ENCODE measurements around the gene LMF1.
A peak's percentile ranks its signal among the peaks of the same experiment; 100 is the strongest.

Gene LMF1

DNA sequence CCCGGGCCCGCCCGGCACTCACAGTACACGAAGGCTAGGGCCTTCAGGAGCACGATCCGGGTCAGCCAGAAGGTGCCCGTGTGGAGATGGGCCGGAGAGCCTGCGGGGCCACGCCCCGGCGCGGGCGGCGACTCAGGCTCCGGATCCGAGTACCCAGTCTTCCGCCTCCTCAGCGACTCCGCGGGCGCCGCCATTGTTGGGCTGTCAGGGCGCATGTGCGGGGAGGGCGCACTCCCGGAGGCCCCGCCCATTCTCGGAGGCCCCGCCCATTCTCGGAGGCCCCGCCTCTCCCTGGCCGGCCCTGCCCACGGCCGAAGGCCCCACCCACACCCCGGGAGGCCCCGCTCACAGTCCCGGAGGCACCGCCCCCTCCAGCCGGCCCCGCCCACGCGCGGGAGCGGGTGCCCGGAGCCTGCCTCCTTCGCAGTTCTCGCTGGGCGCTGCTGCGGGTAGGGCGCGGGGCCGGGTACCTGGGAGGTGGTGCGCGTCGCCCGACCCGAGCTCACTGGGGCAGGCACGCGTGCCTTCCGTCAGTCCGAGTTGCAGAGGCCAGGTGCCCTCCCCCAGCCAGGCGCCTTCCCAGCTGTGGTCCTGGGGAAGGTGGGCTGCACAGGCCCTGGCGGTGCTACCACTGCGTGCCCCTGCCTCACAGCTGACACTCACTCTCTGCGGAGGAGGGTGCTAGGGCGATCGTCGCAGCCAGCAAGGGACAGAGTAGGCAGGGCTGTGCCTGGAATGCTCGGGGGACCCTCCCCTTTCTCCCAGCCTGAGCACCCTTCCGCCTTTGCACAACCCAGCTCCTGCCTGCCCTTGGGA, at the start of gene LMF1:
TSS of gene LMF1 (minus strand) at position 219 of the 816 bp plus-strand sequence. CDS start at position 215, 4 bp downstream.
- H3K4me3 ChIP-seq (ENCODE audit: low read length) = peak within 1 kb of the TSS; percentile 74
- DNase-seq (ENCODE audit: low read depth) = peak; percentile 83
- TF ChIP-seq, protein P1, sequence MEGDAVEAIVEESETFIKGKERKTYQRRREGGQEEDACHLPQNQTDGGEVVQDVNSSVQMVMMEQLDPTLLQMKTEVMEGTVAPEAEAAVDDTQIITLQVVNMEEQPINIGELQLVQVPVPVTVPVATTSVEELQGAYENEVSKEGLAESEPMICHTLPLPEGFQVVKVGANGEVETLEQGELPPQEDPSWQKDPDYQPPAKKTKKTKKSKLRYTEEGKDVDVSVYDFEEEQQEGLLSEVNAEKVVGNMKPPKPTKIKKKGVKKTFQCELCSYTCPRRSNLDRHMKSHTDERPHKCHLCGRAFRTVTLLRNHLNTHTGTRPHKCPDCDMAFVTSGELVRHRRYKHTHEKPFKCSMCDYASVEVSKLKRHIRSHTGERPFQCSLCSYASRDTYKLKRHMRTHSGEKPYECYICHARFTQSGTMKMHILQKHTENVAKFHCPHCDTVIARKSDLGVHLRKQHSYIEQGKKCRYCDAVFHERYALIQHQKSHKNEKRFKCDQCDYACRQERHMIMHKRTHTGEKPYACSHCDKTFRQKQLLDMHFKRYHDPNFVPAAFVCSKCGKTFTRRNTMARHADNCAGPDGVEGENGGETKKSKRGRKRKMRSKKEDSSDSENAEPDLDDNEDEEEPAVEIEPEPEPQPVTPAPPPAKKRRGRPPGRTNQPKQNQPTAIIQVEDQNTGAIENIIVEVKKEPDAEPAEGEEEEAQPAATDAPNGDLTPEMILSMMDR (conservative IDR thresholded peaks at IDR 0.05; ENCODE audit: low read length) = no peak

- no peak overlapping the region for H3K4me3 ChIP-seq (ENCODE audit: low read length)
- TF ChIP-seq, protein P1 (conservative IDR thresholded peaks at IDR 0.05; ENCODE audit: low read length) = no peak
- DNase-seq (ENCODE audit: low read depth) = no peak
Observed at GRCh38 chr16:1020091-1020399, 49.3 kb upstream of the LMF1 start.

- peak overlapping the region; percentile 31 for H3K4me3 ChIP-seq (ENCODE audit: low read length)
- TF ChIP-seq, protein P1 (conservative IDR thresholded peaks at IDR 0.05; ENCODE audit: low read length) = no peak
- peak; percentile 69 for DNase-seq (ENCODE audit: low read depth)
Observed at GRCh38 chr16:1019231-1020090, 48.7 kb upstream of the LMF1 start.

DNA sequence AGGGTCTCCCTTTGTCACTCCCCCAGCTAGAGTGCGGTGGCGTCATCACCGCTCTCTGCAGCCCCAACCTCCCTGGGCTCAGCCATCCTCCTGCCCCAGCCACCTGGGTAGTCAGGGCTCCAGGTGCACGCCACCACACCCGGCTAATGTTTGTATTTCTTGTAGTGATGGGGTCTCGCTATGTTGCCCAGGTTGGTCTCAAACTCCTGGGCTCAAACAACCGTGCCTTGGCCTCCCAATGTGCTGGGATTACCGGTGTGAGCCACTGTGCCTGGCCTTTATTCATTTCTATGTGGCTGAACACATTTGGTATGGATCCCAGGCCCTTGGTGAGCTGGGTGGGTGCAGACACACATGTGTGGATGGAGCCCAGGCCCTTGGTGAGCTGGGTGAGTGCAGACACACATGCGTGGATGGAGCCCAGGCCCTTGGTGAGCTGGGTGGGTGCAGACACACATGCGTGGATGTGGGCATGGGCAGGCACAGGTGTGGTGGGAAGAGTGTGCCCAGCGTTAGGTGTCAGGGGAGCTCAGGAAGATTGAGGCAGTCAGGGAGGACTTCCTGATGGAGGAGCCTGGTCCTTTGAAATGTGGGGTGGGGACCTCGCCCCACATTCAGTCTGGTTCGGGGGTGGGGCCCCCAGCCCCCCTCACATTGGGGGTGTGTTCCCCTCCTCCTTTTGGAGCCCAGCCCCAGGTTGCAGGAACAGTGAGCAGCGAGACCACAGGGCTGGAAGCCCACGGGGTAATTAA, 47.8 kb upstream of the LMF1 start:
- TF ChIP-seq, protein P1 (conservative IDR thresholded peaks at IDR 0.05; ENCODE audit: low read length) = no peak
- H3K4me3 ChIP-seq (ENCODE audit: low read length) = peak overlapping the region; percentile 31
- no peak for DNase-seq (ENCODE audit: low read depth)

GRCh38 chr16:1014771-1015495, 44.1 kb upstream of the LMF1 start:
- no peak overlapping the region for H3K4me3 ChIP-seq (ENCODE audit: low read length)
- peak; percentile 7 for DNase-seq (ENCODE audit: low read depth)

DNA sequence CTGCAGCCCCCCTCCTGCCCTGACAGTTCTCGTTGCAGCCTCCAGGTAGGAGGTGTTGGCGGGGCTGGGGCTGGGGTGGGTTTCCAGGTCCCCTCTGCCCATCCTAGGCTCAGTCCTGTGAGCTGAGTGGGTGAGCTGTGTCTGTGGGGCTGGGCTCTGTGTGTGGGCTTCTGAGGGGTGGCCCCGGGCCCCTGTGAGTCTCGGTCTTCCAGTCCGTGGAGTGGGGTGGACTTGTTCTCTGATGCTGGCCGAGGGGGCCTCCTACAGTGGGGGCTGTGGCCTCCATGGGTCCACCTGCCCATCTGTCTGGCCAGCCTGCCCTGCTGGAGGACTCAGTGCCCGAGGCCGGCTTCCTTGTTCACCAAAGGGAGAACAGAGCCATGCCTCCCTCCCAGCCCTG, 43.4 kb upstream of the LMF1 start:
- TF ChIP-seq, protein P1 (conservative IDR thresholded peaks at IDR 0.05; ENCODE audit: low read length) = no peak
- DNase-seq (ENCODE audit: low read depth) = no peak
- no peak overlapping the region for H3K4me3 ChIP-seq (ENCODE audit: low read length)

More at GRCh38 chr16:1014771-1015495, 44.1 kb upstream of the LMF1 start:
- TF ChIP-seq, protein P1 (conservative IDR thresholded peaks at IDR 0.05; ENCODE audit: low read length) = no peak

Measured in AG10803 (cell line).